Measurements from ENCODE around the gene IL20RB. TPM values are rescaled to one million over a fixed set of nuclear protein-coding genes. Genes with fewer than 3 reads are reported as not detected.
"Not testable (repeated sequence)": the region's sequence is repeated elsewhere in the genome, so short reads cannot be mapped to it uniquely, and the experiment has no call there.

Gene IL20RB
- total RNA-seq, 1 donor from 2014 or later: 1.8 TPM

DNA sequence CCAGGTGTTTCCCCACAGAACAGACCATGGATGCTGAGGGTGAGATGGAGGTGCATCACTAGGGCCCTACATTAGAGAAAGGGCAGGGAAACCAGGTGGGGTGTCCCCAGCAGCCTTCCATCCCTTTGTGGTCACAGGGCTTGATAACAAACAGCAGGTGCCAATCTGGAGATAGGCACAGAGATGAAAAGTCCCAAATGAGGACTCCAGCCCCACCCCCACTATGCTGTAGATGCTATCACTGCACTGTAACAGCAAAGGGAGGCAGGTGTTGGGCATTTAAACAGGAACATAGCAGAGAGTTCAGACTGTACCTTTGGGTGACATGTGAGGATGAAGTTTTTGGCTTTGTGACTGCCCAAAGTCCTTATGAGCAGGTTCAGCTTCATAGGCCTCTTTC is 21.4 kb downstream of the IL20RB start:
- DNase-seq (no peak), ATAC-seq (no peak)
- Histone ChIP-seq H3K4me3 (no peak overlapping the region), H3K4me1 (no peaks in the 10 kb centered on the region), H3K36me3 (no peaks in the 10 kb centered on the region), H3K27me3 (ENCODE audit: low read depth) (no peaks in the 10 kb centered on the region), H3K9me3 (peaks cover 9% of the 10 kb centered on the region), H3K27ac (no peak overlapping the region)
- TF ChIP-seq, protein P1, sequence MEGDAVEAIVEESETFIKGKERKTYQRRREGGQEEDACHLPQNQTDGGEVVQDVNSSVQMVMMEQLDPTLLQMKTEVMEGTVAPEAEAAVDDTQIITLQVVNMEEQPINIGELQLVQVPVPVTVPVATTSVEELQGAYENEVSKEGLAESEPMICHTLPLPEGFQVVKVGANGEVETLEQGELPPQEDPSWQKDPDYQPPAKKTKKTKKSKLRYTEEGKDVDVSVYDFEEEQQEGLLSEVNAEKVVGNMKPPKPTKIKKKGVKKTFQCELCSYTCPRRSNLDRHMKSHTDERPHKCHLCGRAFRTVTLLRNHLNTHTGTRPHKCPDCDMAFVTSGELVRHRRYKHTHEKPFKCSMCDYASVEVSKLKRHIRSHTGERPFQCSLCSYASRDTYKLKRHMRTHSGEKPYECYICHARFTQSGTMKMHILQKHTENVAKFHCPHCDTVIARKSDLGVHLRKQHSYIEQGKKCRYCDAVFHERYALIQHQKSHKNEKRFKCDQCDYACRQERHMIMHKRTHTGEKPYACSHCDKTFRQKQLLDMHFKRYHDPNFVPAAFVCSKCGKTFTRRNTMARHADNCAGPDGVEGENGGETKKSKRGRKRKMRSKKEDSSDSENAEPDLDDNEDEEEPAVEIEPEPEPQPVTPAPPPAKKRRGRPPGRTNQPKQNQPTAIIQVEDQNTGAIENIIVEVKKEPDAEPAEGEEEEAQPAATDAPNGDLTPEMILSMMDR (IDR thresholded peaks at IDR 0.05): no peak
- intact Hi-C loops (cut with DNase I): no loop called here

DNA sequence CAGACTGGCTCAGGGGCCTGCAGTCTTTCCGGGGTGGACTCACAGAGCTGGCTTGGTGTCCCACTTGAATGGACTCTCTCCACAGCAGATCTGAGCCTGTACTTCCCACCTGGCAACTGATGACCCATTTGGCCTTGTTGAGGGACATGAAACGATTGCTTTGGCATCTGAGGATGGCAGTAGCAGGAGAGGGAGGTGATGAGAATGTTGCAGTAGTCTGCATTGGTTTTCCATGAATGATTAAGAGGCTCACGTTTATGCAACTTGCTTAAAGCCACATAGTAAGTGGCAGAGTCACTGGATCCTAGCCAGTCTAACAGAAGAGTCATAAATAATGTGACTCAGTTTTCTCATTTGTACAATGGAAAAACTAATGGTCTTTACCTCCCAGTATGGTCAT is 21.9 kb downstream of the IL20RB start:
- ATAC-seq (no peak), DNase-seq (no peak)
- Histone ChIP-seq H3K27me3 (ENCODE audit: low read depth) (no peaks in the 10 kb centered on the region), H3K36me3 (no peaks in the 10 kb centered on the region), H3K4me1 (no peaks in the 10 kb centered on the region), H3K4me3 (no peak overlapping the region), H3K9me3 (peaks cover 4% of the 10 kb centered on the region), H3K27ac (no peak overlapping the region)
- intact Hi-C loops (cut with DNase I): no loop called here
- TF ChIP-seq, protein P1 (IDR thresholded peaks at IDR 0.05): no peak

DNA sequence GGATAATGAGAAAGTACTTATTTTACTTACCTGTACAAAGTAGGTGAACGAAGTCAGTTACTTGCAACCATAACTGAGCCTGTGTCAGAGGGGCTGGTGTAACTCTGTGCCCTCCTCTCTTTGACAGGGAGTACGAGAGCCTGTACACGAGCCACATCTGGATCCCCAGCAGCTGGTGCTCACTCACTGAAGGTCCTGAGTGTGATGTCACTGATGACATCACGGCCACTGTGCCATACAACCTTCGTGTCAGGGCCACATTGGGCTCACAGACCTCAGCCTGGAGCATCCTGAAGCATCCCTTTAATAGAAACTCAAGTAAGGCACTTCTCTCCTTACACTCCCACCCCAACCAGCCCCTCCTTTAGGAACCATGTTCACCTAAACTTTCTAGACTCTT is 24.2 kb downstream of the IL20RB start:
- DNase-seq: no peak
- no peaks in the 10 kb centered on the region for H3K27me3 ChIP-seq (ENCODE audit: low read depth)
- no peaks in the 10 kb centered on the region for H3K4me1 ChIP-seq
- no peak for ATAC-seq
- no peak overlapping the region for H3K27ac ChIP-seq
- no peaks in the 10 kb centered on the region for H3K36me3 ChIP-seq
- intact Hi-C loops (cut with DNase I): no loop called here
- H3K4me3 ChIP-seq: no peak overlapping the region
- H3K9me3 ChIP-seq: no peaks in the 10 kb centered on the region
- TF ChIP-seq, protein P1 (IDR thresholded peaks at IDR 0.05): no peak

DNA sequence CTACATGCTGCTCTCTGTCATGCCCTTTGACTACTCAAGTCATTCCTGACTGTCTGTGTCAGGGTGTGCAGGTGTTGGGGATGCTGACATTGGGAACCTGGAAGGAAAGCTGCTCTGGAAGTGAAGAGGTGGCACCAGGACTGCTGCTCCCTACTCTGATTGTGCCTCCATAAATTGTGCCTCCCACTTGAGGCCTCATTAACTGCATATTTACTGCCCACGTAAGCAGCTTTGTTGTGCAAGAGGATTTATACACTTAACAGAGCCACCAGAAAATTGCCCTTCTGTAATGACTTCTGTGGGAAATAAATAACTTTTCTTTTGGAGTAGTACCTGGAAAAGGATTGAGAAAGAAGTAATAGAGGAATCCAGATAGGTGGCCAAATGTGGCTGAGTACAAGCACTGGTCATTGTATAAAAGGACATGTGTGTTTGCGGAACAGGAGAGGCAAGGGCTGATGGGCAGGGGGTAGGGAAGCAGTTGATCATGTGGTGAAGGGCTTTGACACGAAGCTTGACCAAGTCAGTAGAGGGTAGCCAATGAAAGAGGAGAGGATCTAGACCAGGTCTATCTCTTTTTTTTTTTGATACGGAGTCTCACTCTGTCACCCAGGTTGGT is 24.8 kb downstream of the IL20RB start:
- TF ChIP-seq, protein P1 (IDR thresholded peaks at IDR 0.05): no peak
- no peaks in the 10 kb centered on the region for H3K27me3 ChIP-seq (ENCODE audit: low read depth)
- H3K9me3 ChIP-seq: no peaks in the 10 kb centered on the region
- peak; percentile 28 to 40 for ATAC-seq
- DNase-seq: no peak
- no peaks in the 10 kb centered on the region for H3K4me1 ChIP-seq
- H3K27ac ChIP-seq: no peak overlapping the region
- H3K36me3 ChIP-seq: no peaks in the 10 kb centered on the region
- no peak overlapping the region for H3K4me3 ChIP-seq
- intact Hi-C loops (cut with DNase I): no loop called here

DNA sequence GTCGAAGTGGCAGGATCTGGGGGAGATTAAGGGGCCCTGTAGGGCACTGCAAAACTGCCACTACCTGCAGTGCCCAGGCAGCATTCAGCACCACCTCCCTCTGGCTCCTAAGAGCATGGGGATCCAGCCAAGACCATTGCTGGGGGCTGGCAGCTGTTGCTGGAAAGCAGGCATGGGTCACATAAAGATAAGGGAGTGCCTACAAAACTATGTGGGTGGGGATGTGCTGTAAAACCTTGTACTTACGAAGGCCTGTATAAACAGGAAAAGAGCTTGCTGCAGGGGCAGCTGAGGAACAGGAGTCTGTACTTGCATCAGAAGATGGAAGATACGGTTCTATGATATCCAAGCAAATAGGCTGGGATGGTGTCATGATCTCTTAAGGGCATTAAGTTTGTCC is 27.1 kb downstream of the IL20RB start:
- no peak for DNase-seq

DNA sequence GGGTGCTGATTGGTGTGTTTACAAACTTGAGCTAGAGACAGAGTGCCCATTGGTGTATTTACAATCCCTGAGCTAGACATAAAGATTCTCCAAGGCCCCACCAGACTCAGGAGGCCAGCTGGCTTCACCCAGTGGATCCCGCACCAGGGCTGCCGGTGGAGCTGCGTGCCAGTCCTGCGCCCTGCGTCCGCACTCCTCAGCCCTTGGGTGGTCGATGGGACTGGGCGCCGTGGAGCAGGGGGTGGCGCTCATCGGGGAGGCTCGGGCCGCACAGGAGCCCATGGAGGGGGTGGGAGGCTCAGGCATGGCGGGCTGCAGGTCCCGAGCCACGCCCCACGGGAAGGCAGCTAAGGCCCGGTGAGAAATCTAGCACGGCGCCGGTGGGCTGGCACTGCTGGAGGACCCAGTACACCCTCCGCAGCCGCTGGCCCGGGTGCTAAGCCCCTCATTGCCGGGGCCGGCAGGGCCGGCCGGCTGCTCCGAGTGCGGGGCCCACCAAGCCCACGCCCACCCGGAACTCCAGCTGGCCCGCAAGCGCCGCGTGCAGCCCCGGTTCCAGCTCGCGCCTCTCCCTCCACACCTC is 29.7 kb downstream of the IL20RB start:
- intact Hi-C loops (cut with DNase I); H3K36me3 ChIP-seq; ATAC-seq: not testable (repeated sequence)

More for the DNA sequence above, 27.1 kb downstream of the IL20RB start:
- no peaks in the 10 kb centered on the region for H3K36me3 ChIP-seq
- no peaks in the 10 kb centered on the region for H3K4me1 ChIP-seq
- H3K4me3 ChIP-seq: no peak overlapping the region
- TF ChIP-seq, protein P1 (IDR thresholded peaks at IDR 0.05): no peak
- intact Hi-C loops (cut with DNase I): no loop called here
- H3K9me3 ChIP-seq: no peaks in the 10 kb centered on the region
- no peak overlapping the region for H3K27ac ChIP-seq
- peak; percentile 45 to 64 for ATAC-seq
- H3K27me3 ChIP-seq (ENCODE audit: low read depth): no peaks in the 10 kb centered on the region

More for the DNA sequence above, 29.7 kb downstream of the IL20RB start:
- H3K4me1 ChIP-seq; H3K27me3 ChIP-seq (ENCODE audit: low read depth); H3K27ac ChIP-seq; H3K4me3 ChIP-seq; DNase-seq; H3K9me3 ChIP-seq: not testable (repeated sequence)
